ENCODE measurements around the gene DUSP3.
"Not testable (repeated sequence)": the region's sequence is repeated elsewhere in the genome, so short reads cannot be mapped to it uniquely, and the experiment has no call there.

Gene DUSP3

DNA sequence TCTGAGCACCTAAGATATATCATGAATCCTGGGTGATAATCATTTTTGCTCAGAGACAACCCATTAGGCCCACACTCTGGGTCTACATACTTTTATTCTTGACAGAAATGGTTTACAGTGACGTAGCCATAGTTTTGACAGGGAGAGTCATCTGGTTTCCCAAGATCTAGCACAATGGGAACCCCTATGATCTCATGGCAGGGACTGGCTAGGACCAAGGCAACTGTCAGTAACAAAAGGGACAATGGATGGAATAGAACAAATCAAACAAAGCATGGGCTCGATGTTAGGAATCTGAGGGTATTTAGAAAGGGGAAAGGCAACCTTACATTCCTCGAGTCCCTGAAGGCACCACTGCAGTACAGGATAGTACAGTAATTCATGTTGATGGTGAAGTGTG lies 22.0 kb upstream of the DUSP3 start:
- DNase-seq: no peak

DNA sequence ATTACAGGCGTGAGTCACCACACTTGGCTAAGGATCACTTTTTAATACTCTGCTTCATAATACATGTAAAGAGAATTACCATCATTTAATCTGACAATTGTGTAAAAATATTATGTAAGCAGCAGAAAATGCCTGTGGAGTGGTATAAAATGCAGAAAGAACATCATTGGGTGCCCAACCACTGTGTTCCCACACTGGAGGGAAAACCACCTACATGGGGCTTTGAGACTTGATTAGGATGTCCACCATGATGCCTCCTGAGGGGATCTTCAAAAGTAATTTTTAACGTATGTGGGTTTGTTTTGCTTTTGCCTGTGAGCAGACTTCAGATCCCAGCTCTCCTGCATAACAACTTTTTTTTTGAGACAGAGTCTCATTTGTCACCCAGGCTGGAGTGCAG lies 20.3 kb upstream of the DUSP3 start:
- no peak for DNase-seq

DNA sequence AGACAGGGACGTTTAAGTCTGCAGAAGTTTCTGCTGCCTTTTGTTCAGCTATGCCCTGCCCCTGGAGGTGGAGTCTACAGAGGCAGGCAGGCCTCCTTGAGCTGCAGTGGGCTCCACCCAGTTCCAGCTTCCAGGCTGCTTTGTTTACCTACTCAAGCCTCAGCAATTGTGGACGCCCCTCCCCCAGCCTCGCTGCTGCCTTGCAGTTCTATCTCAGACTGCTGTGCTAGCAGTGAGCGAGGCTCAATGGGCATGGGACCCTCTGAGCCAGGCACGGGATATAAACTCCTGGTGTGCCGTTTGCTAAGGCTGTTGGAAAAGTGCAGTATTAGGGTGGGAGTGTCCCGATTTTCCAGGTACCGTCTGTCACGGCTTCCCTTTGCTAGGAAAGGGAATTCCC lies 19.2 kb upstream of the DUSP3 start:
- not testable (repeated sequence) for DNase-seq

DNA sequence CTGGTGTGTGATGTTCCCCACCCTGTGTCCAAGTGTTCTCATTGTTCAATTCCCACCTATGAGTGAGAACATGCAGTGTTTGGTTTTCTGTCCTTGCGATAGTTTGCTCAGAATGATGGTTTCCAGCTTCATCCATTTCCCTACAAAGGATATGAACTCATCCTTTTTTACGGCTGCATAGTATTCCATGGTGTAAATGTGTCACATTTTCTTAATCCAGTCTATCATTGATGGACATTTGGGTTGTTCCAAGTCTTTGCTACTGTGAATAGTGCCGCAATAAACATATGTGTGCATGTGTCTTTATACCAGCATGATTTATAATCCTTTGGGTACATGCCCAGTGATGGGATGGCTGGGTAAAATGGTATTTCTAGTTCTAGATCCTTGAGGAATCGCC lies 13.9 kb upstream of the DUSP3 start:
- not testable (repeated sequence) for DNase-seq

DNA sequence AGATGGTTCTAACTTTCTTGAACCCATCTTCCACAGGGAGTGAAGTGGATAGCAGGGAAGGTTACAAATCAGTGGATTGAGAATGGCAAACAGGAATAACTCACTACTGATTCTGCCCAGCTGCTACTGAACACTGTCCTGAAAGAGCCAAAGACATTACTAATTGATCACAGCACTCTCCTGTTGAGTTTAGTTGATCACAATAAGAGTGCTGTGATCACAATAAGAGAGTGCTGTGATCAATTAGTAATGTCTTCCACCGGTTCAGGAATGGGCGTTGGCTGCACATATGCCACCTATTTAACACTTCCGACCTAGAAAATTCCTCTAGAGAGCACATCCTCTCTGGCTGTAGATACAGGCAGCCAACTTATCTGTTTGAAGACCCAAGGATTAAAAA lies 12.8 kb upstream of the DUSP3 start:
- DNase-seq: no peak

DNA sequence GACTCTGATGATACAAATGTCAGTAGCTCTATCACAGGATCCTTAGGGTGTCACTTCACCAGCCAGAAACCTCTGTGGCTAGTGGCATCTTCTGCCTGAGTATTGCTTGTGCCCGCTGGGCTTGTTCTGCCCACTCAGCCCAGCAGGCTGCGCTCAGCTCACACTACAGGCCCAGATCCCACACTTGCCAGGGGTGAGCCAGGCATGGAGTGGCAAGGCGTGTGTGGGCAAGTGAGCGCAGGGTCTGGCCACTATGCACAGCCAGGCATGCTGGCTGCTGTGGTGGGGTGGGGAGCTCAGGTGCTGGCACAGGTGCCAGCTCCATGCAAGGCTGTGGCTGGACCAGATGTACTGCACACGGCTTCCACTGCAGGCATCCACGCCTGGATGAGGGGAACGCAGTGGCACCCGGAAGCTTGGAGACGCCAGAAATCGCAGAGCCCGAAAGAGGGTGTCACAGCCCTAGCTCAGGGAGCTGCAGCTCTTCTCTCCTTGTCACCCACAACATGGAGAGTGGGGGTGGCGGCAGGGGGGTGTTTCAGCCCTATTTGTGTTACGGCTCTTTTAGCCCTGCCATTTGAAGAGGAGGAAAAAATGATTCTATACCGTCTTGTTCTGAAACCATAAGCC lies 11.6 kb upstream of the DUSP3 start:
- no peak for DNase-seq

DNA sequence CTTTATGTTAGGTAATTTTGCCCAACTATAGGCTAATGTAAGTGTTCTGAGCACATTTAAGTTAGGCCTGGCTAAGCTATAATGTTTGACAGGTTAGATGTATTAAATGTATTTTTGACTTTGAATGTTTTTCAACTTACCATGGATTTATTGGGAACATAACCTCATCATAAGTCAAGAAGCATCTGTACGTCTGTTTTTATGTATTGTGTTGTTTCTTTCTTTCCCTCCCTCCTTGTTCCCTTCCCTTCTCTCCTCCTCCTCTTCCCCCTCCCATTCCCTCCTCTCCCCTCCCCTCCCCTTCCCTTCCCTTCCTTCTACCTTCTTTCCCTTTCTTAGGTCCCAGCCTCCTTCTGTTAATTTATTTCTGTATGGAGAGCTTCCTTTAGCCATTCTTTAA lies 10.7 kb upstream of the DUSP3 start:
- no peak for DNase-seq

DNA sequence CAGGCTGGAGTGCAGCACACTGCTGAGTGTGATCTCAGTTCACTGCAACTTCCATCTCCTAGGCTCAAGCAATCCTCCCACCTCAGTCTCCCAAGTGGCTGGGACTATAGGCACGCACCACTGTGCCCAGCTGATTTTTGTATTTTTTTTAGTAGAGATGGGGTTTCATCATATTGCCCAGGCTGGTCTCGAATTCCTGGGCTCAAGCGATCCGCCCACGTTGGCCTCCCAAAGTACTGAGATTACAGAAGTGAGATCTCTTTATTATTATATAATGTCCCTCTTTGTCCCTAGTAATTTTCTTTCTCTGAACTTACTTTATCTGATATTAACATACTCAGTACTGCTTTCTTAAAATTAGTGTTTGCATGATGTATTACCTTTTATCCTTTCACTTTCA lies 9.8 kb upstream of the DUSP3 start:
- no peak for DNase-seq

DNA sequence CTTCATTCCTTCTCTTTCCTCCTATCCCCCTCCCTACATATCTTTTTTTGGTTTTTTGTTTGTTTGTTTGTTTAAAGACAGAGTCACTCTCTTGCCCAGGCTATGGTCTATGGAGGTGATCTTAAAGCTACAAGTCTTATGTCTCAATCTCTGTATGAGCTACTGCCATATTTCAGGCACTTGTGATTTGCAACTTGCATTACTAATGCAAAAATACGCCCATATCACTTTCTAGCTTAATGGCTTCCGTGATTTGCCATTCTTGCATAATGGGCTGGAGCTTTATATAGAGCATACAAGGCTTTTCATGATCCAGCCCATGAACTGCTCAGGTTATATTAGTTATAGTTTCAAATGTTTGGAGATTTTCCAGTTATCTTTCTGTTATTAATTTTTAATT lies 9.0 kb upstream of the DUSP3 start:
- DNase-seq: no peak

DNA sequence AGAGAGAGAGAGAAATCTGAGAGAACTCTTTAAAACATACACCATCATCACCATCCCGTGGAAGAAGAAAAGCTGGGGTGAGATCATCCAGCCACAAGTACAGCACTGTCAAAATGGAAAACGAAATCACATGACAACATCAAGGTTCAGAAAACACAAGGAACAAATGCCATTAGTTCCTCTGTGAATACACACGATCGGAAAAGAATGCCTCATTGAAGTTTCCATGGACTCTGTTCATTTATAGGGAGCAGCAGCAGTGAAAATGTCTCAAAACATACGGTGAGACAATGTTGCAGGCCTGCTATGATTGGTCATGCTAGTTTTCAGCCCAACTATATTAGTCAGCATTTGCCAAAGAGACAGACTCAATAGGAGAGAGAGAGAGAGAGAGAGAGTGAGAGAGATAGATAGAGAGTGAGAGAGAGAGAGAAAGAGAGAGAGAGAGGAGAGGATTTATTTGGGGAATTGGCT lies 5.9 kb upstream of the DUSP3 start:
- no peak for DNase-seq

DNA sequence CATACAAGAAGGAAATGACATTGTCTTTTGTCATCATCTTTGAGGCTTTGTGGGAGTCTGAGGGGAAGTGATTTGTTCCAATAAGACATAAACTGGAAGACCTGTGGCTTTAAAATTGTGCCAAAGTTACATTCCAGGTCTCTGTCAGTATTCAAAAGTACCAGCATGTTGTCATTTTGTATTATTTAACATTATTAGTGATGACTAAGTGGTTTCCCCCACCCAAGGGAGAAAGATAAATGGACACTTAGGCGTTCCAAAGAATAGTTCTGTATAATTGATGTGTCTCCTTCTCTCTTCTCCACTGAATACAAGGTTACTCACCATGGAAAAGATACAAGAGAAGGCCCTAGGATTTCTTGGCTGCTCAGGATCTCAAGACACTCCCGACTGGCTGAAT lies 5.3 kb upstream of the DUSP3 start:
- DNase-seq: no peak

DNA sequence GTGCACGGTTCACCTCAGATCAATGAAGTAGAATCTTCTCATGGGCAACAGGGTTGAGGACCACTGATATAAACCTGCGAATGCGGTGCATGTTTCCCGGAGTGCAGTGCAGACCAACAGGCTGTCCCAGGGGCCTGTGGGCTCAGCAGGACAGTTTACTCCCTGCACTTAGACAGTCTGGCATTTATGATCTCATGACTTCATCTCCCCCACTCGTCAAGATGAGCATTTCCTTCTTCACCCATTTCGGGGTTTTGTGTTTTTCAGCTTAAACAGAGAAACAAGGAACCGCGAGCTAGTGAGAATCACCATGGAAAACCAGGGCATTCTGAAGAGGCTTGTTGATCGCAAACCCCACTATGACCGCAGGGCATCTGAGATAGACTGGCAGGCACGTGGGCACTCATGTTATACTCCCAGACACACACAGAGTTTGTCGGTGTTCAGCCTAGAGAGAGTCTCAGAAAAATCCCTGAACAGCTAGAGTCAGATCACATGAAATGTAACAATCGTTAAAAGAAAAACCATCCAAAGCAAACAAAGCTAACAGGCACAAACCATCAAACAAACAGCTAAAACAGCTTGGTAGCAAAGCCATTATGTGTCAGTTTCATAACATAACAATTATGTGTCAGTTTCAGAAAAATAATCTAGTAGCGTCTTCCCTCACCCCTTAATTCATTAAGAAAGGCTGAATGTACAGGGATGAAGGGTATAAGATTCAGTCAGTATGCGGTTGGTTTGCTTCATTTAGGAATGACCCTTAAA lies 4.3 kb upstream of the DUSP3 start:
- DNase-seq: no peak

DNA sequence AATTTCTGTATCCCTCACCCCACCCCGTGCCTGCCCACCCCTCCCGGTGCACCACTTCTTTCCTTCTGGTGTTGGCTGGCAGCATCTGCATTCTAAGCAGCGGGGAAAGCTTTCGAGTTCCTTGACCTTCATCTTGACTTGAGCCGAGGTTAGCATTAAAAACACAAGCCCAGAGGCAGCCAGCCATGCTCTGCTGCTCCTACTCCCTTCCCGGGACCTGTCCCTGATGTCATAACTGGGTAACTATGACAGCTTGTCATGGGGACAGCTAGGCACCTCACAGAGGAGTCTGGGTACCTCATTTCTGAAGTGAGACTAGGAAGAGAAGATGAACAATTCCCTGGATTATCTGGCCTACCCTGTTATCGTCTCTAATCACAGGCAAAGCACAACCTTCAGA lies 1.4 kb upstream of the DUSP3 start, which contains the start of gene CFAP97D1:
CFAP97D1 (plus strand) TSS at position 301 of the 400 bp plus-strand sequence; CDS start at position 329, 28 bp downstream.
- no peak for DNase-seq

DNA sequence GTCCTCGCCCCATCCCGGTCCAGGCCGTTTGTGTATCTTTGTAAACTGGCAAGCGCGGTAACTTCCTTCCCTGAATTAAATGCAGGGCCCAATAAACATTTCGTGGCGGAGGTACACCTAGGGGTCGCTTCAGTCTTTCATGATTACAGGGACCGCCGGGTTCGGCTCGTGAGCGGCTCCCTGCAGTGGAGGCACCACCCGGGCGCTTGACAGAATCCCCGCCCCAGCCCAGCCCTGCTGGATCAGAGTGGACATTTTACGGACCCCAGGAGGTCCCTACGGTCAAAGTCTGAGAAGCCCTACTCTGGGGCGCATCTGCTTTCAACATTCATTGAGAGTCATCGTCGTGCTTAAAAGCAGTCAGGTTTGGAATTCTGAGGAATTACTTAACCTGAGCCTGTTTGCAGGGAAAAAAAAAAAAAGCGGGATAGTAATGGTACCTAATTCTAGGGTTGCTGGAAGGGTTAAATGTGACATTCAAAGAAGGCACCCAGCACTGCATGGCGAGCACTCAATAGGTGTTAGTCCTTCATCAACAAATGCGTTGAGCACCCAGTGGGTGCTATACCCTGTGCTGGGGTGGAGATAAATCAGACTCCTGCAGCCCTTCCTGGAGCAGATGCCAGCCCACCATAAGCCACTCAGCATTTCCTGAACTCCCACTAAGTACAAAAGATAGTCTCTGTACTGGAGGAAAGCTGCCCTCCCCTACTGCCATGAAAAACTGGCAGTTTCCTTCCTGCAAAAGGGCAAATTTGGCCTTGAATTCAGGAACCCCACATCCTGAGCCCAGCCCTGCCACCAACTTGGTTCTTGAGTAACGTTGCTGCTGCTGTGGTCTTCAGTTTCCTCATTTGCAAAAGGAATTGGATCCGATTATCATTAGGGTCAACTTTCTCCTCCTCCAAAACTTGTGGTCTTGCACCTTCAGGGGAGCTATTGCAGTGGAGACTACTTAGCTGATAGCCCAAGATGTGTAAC lies 658 bp upstream of the DUSP3 start:
- peak; percentile 39 for DNase-seq

DNA sequence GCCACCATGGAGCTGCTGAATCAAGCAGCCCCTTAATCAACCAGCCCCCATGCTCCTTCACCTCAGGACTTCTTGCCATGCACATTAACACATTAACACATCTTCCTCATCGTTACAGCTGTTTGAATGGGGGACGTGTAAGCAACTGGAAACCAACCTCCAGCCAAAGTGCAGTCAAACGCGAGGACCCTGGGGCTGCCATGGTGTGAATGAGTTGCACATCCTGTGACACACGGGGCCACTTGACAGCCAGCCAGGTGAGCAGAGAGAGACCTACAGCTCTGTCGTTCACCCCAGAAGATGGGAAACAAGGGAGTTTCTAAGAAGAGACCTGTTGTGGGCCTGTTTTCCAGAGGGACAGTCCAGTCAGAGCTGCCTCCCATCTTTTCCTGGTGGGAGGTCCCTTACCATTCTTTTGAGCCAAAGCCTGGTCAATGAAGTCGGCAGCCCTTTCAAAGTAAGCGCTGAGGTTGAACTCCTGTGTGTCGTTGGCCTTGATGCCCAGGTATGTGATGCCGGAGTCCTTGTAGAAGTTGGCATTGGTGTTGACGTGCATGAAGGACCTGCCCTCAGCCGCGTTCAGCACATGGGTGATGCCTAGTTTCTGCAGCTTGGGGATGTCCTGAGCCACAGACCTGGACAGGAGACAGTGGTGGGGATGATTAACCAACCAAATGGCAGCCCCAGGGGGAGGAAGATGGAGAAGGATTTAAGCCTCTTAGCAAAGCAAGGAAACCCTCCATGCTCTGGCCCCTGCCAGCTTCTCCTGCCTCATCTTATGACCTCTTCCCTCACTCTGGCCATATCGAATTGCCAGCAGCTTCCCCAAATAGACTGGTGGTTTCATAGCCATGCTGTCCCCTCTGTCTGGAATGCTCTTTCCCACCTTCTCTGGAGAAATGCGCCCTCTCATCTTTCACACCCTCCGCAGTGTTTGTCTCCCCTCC lies 4.2 kb downstream of the DUSP3 start:
- DNase-seq: no peak

DNA sequence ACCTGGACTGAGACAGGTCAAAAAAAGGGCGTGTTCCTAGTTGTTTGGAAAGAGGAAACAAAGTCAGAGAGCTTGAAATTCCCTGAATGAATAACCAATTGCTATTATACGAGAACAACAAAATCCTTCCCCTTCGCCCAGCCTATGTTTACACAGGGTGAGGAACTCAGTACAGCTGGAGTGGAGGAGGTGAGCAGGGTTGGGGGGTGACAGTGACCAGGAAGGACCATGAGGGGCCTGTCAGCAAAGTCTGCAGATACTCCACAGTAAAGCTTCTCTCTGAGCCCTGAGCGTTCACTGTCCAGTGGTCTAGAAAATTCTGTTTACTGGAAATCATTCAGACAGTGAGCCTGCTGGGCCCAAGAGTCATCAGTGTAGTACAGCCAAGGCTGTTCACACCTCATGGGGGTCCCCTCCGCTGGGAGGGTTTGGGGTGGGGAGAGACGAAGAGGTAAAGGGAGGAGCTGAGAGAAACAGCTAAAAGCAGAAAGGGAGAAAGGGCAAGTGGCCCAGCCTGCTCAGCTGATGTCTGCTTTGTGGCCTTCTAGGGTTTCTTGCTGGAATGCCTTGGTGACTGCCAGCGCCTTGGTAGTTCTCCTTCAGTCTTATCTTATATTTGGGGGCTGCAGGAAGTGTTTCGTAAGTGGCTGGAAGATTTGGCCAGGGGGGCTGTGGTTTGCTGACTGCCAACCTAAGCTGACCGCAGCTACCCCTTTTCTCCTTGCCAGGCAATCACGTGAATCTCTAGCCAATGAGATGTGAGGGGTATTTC lies 5.7 kb downstream of the DUSP3 start:
- no peak for DNase-seq

DNA sequence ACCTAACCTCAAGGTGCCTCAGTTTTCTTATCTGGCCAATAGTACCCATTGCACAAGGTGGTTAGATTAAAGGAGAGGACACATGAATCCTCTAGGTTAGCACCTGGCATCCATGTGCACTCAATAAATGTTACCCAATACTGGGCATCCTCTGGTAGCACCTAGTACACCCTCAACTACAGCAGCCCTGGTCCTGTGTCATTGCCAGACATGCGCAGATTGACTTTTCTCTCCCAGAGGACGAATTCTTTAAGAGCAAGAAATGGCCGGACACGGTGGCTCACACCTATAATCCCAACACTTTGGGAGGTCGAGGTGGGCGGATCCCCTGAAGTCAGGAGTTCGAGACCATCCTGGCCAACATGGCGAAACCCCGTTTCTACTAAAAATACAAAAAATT lies 7.3 kb downstream of the DUSP3 start:
- no peak for DNase-seq

DNA sequence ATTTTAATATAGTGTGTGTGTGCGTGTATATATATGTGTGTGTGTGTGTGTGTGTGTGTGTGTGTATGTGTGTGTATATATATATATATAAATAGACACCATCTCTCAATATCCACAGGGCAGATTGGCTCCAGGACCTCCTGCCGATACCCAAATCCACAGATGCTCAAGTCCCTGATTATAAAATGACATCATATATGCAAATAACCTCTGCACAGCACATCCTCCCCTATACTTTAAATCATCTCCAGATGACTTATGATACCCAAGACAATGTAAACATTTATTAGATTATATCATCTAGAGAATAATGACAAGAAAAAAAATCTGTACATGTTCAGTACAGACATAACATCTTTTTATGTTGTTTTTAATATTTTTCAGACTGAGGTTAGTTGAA lies 7.8 kb downstream of the DUSP3 start:
- DNase-seq: no peak

DNA sequence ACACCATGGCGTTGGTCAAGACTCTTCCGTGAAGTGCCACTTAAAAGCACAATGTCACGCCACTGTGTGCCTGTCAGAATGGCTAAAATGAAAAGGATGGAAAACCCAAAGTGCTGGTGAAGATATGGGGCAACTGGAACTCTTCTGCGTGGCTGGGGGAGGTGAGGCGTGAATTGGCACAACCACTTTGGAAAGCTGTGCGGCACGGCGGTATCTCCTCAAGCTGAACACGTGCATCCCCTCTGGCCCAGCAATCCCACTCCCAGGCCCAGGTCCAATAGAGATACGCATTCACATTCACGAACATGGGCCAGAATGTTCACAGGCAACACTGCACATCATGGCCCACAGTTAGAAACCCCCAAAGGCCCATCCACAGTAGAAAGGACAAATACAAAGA lies 8.9 kb downstream of the DUSP3 start:
- DNase-seq: no peak

DNA sequence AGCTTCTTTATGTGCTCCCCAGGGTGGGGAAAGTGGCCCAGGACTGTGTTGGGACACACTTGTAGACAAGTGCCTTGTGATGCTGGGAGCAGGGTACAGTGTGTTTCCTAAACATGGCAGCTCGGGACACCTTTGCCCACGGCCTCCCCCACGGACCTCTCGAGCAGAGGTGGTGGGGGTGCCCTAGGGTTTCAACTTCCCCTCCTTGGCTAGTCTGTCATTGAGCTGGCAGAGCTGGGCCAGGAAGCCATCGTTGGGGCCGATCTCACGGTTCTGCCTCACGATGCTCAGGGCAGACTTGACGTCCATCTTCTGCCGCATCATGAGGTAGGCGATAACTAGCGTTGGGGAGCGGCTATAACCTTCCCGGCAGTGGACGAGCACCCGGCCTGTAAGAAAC lies 9.4 kb downstream of the DUSP3 start:
- DNase-seq: no peak

DNA sequence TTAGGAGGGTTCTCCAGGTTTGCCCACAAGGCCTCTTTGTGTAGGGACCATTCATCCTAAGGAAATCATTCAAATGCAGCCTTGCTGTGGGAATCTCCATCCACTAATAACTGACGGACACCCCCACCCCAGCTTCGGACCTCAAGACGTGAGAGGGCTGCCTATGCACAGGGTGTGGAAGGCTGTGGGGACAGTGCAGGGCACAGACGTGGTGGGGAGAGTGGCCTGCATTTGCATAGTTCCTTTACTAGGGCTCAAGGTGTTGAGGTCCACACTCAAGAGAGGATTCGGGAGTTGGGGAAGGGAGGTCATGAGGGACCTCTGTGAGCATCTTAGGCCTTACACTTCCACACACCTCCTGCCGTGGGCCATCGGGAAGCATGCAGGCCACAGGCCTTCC lies 9.8 kb downstream of the DUSP3 start:
- DNase-seq: no peak
